Stomach (tissue), 9 donors: ENCODE results near the gene IGF1R. TPM values are rescaled to one million over a fixed set of nuclear protein-coding genes. Genes with fewer than 3 reads are reported as not detected.

ENCODE experiments used
- DNase-seq, 2 donors: peaks; one replicate each; pipeline versions ENCODE4 v3.0.0 to v3.0.0-alpha.2; 2013 to 2019
- H3K27ac ChIP-seq, 5 donors: fragments of 200-600 bp in 4 of 5; sonication (generic) in 4 of 5; one replicate each; pipeline ENCODE4 v1.5.1; 2013 to 2019; ENCODE audit warnings: mild to moderate bottlenecking in 1 of 5, moderate library complexity in 1 of 5
- H3K27me3 ChIP-seq, 3 donors: fragments of 200-600 bp; sonication (generic); one replicate each; pipeline ENCODE4 v1.5.1; 2017 to 2019; ENCODE audit warnings: mixed run types in 1 of 3
- H3K36me3 ChIP-seq, 4 donors: fragments of 200-600 bp; sonication (generic); 1 replicate in 3 of 4; 2 replicates in 1 of 4; pipeline ENCODE4 v1.5.1; 2016 to 2019
- H3K4me1 ChIP-seq, 4 donors: fragments of 200-600 bp; sonication (generic); one replicate each; pipeline ENCODE4 v1.5.1; 2016 to 2019
- H3K4me3 ChIP-seq, 4 donors: fragments of 200-600 bp; sonication (generic) in 3 of 4; one replicate each; pipeline ENCODE4 v1.5.1; 2016 to 2019; ENCODE audit warnings: mild to moderate bottlenecking in 1 of 4
- H3K9me3 ChIP-seq, 4 donors: fragments of 200-600 bp; sonication (generic); one replicate each; pipeline ENCODE4 v1.5.1; 2016 to 2019
- CTCF ChIP-seq, 7 experiments: fragments of 450-650 bp in 4 of 7; fragments of 200-600 bp in 3 of 7; sonication (generic) in 3 of 7; IDR thresholded peaks; one replicate each; pipeline ENCODE4 v1.5.1; 2016 to 2019; ENCODE audit warnings: antibody characterized with exemption in 7 of 7, control low read depth in 2 of 7, mild to moderate bottlenecking in 1 of 7
- EP300 ChIP-seq: sonication (generic); formaldehyde crosslinking; IDR thresholded peaks from one replicate; pipeline ENCODE4 v1.6.1; 2017; ENCODE audit warnings: antibody characterized with exemption
- POLR2A ChIP-seq, 4 donors: fragments of 450-650 bp; IDR thresholded peaks; one replicate each; pipeline ENCODE4 v1.6.1; 2016; ENCODE audit warnings: antibody characterized with exemption in 4 of 4, control low read depth in 2 of 4, mild to moderate bottlenecking in 1 of 4, moderate library complexity in 1 of 4
- POLR2AphosphoS5 ChIP-seq, 3 donors: sonication (generic); formaldehyde crosslinking; IDR thresholded peaks; one replicate each; pipeline ENCODE4 v1.6.1; 2016; ENCODE audit warnings: antibody characterized with exemption in 3 of 3
- WGBS, 5 donors: extraction: QIAGEN DNeasy Blood & Tissue Kit in 3 of 5; methylation state at CpG; one replicate each; pipeline versions ENCODE4 v1.1.5 to v1.1.7; 2013 to 2018; 5-methylcytosine and 5-hydroxymethylcytosine counted together
- intact Hi-C: fragments of 100-400 bp; cut with DNase I; formaldehyde crosslinking; loops from one replicate; pipeline ENCODE4 v1.15.1; 2023; ENCODE audit warnings: low total_unique reads
- polyA plus RNA-seq, 3 donors: library from polyadenylated mRNA; stranded (reverse); fragments of 200-250 nt; gene quantifications; one replicate each; pipeline ENCODE4 v1.2.3, GENCODE V29; 2013
- total RNA-seq, 5 donors: library from RNA; depleted of rRNA; stranded (reverse); fragments of >200 nt; gene quantifications; one replicate each; pipeline versions ENCODE4 v1.1.0 to v1.2.3, GENCODE V29; 2014 to 2016
- donor health status: healthy with polysubstance abuse.
- donor health status: Bipolar disorder and iron deficiency.
- donor health status: healthy.

IGF1R gene
- total and polyA plus RNA-seq, 8 donors = 2.3 to 131 (median 42.8) TPM

GRCh38 chr15:98907927-98908471 is 259.7 kb downstream of the IGF1R start:
- Histone ChIP-seq H3K4me3 (no peak overlapping the region), H3K27ac (peak overlapping the region in 2 of 5 donors; percentile 36 to 43), H3K9me3 (no peaks in the 10 kb centered on the region), H3K36me3 (peaks cover 29 to 56% (median 49%) of the 10 kb centered on the region in 4 donors), H3K27me3 (no peaks in the 10 kb centered on the region), H3K4me1 (peaks cover 10 to 42% (median 20%) of the 10 kb centered on the region in 4 donors)
- no peak for TF ChIP-seq CTCF (IDR thresholded peaks at IDR 0.05)
- TF ChIP-seq POLR2A (IDR thresholded peaks at IDR 0.05) = no peak
- TF ChIP-seq EP300 = no peak
- no peak for TF ChIP-seq POLR2AphosphoS5 (IDR thresholded peaks at IDR 0.05)
- WGBS, 5 donors = 69 to 76% (median 71%) methylated on average over 4 of the region's 4 CpGs
- intact Hi-C loops = no loop called here
- no peak for DNase-seq

GRCh38 chr15:98909968-98910885 is 261.9 kb downstream of the IGF1R start:
- no peak for DNase-seq
- Histone ChIP-seq H3K27me3 (no peaks in the 10 kb centered on the region), H3K4me1 (peaks cover 19 to 45% (median 32%) of the 10 kb centered on the region in 4 donors), H3K4me3 (no peak overlapping the region), H3K36me3 (peaks cover 41 to 67% (median 64%) of the 10 kb centered on the region in 4 donors), H3K27ac (no peak overlapping the region), H3K9me3 (no peaks in the 10 kb centered on the region)
- intact Hi-C loops = no loop called here
- WGBS, 5 donors = 80 to 86% (median 82%) methylated on average over 21 of the region's 21 CpGs
- TF ChIP-seq CTCF (IDR thresholded peaks at IDR 0.05) (no peak), EP300 (no peak), POLR2AphosphoS5 (IDR thresholded peaks at IDR 0.05) (no peak), POLR2A (IDR thresholded peaks at IDR 0.05) (no peak)

GRCh38 chr15:98914626-98915025 is 266.3 kb downstream of the IGF1R start:
- 38 to 63% (median 54%) methylated on average over 7 of the region's 7 CpGs for WGBS, 5 donors
- intact Hi-C loops = no loop called here
- DNase-seq = no peak

More at GRCh38 chr15:98914626-98915025, 266.3 kb downstream of the IGF1R start:
- Histone ChIP-seq H3K9me3 (no peaks in the 10 kb centered on the region), H3K27me3 (no peaks in the 10 kb centered on the region), H3K27ac (peak overlapping the region in 3 of 5 donors; percentile 11 to 73 (median 69)), H3K4me1 (peaks cover 10 to 28% (median 21%) of the 10 kb centered on the region in 4 donors), H3K36me3 (peaks cover 49 to 86% (median 83%) of the 10 kb centered on the region in 4 donors), H3K4me3 (no peak overlapping the region)
- TF ChIP-seq POLR2A (IDR thresholded peaks at IDR 0.05) (no peak), POLR2AphosphoS5 (IDR thresholded peaks at IDR 0.05) (no peak), EP300 (no peak), CTCF (IDR thresholded peaks at IDR 0.05) (no peak)
